ENCODE results near the gene FCGR1A. TPM values are rescaled to one million over a fixed set of nuclear protein-coding genes. Genes with fewer than 3 reads are reported as not detected.
"Not testable (repeated sequence)": the region's sequence is repeated elsewhere in the genome, so short reads cannot be mapped to it uniquely, and the experiment has no call there.

Gene FCGR1A
- total RNA-seq, 2 experiments from 2014 or later, result not detected

- BruUV-seq (replicated peaks); H3K4me2 ChIP-seq (ENCODE audit: low read length); DNase-seq (ENCODE audit: low spot score); CTCF ChIA-PET (ENCODE audit: unreplicated experiment); H3K9me3 ChIP-seq (ENCODE audit: low read length); intact Hi-C loops (cut with micrococcal nuclease; ENCODE audit: unreplicated experiment); H3K4me1 ChIP-seq (ENCODE audit: insufficient read depth, low read length, poor library complexity, severe bottlenecking); H3K4me3 ChIP-seq (ENCODE audit: low read depth, low read length, poor library complexity, severe bottlenecking); H3K9me2 ChIP-seq (ENCODE audit: insufficient read depth, low read length); H2AFZ ChIP-seq (ENCODE audit: low read length); H3K79me2 ChIP-seq (ENCODE audit: insufficient read depth, low read depth, low read length); H3K27ac ChIP-seq (ENCODE audit: low read depth, low read length, poor library complexity, severe bottlenecking); H4K20me1 ChIP-seq (ENCODE audit: insufficient read depth, low read length); H3K36me3 ChIP-seq (ENCODE audit: insufficient read depth, low read length); POLR2A ChIA-PET: not testable (repeated sequence)
These were observed 27.2 kb upstream of the FCGR1A start for GRCh38 chr1:149755294-149755693.

- H3K79me2 ChIP-seq (ENCODE audit: insufficient read depth, low read depth, low read length); H3K27ac ChIP-seq (ENCODE audit: low read depth, low read length, poor library complexity, severe bottlenecking); H3K4me2 ChIP-seq (ENCODE audit: low read length); H4K20me1 ChIP-seq (ENCODE audit: insufficient read depth, low read length); H3K4me3 ChIP-seq (ENCODE audit: low read depth, low read length, poor library complexity, severe bottlenecking); intact Hi-C loops (cut with micrococcal nuclease; ENCODE audit: unreplicated experiment); H3K9me2 ChIP-seq (ENCODE audit: insufficient read depth, low read length); H3K9me3 ChIP-seq (ENCODE audit: low read length); H2AFZ ChIP-seq (ENCODE audit: low read length); BruUV-seq (replicated peaks); POLR2A ChIA-PET; H3K4me1 ChIP-seq (ENCODE audit: insufficient read depth, low read length, poor library complexity, severe bottlenecking); H3K36me3 ChIP-seq (ENCODE audit: insufficient read depth, low read length); DNase-seq (ENCODE audit: low spot score); CTCF ChIA-PET (ENCODE audit: unreplicated experiment): not testable (repeated sequence)
These were observed 20.2 kb upstream of the FCGR1A start for GRCh38 chr1:149762294-149762693.

DNA sequence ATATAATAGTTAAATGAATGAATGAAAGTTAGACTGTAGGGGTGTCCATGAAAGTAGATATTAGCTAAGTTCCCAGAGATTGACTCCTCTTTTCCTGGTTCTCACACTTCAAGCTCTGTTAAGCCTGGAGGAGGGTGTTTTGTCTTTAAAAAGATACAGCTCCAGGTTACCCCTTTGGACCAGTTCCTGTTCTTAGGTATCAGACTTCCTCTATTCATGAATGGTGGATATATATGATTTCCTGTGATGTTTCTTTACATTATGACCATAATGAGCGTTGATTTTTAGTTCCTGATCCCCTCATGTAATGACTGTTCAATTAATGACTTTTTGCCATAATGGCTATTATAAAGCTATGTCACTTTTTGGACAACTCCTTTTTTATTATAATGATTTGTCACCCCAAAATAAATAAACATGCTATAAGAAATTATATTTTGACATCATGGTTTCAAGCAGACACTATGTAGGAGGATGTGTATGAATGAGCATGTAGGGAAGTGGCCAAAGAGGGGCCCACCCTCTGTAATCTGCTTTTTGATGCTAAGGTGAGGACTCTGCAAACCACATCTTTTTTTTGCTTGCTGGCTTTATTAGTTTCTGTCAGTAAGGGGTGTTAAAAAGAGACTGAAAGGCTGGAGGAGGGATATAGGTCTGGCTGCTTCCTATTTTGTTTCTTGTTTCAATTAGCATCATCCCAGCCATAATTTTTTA is 18.2 kb upstream of the FCGR1A start:
- H3K79me2 ChIP-seq (ENCODE audit: insufficient read depth, low read depth, low read length); CTCF ChIA-PET (ENCODE audit: unreplicated experiment); H3K4me2 ChIP-seq (ENCODE audit: low read length); BruUV-seq (replicated peaks); POLR2A ChIA-PET; DNase-seq (ENCODE audit: low spot score); H3K9me2 ChIP-seq (ENCODE audit: insufficient read depth, low read length); intact Hi-C loops (cut with micrococcal nuclease; ENCODE audit: unreplicated experiment); H2AFZ ChIP-seq (ENCODE audit: low read length); H3K4me1 ChIP-seq (ENCODE audit: insufficient read depth, low read length, poor library complexity, severe bottlenecking); H3K9me3 ChIP-seq (ENCODE audit: low read length); H3K4me3 ChIP-seq (ENCODE audit: low read depth, low read length, poor library complexity, severe bottlenecking); H3K27ac ChIP-seq (ENCODE audit: low read depth, low read length, poor library complexity, severe bottlenecking); H4K20me1 ChIP-seq (ENCODE audit: insufficient read depth, low read length); H3K36me3 ChIP-seq (ENCODE audit: insufficient read depth, low read length): not testable (repeated sequence)

GRCh38 chr1:149766241-149766640 is 16.3 kb upstream of the FCGR1A start:
- intact Hi-C loops (cut with micrococcal nuclease; ENCODE audit: unreplicated experiment); H3K9me2 ChIP-seq (ENCODE audit: insufficient read depth, low read length); H2AFZ ChIP-seq (ENCODE audit: low read length); H3K27ac ChIP-seq (ENCODE audit: low read depth, low read length, poor library complexity, severe bottlenecking); DNase-seq (ENCODE audit: low spot score); BruUV-seq (replicated peaks); H3K36me3 ChIP-seq (ENCODE audit: insufficient read depth, low read length); CTCF ChIA-PET (ENCODE audit: unreplicated experiment); POLR2A ChIA-PET; H4K20me1 ChIP-seq (ENCODE audit: insufficient read depth, low read length); H3K79me2 ChIP-seq (ENCODE audit: insufficient read depth, low read depth, low read length); H3K9me3 ChIP-seq (ENCODE audit: low read length); H3K4me3 ChIP-seq (ENCODE audit: low read depth, low read length, poor library complexity, severe bottlenecking); H3K4me1 ChIP-seq (ENCODE audit: insufficient read depth, low read length, poor library complexity, severe bottlenecking); H3K4me2 ChIP-seq (ENCODE audit: low read length): not testable (repeated sequence)

GRCh38 chr1:149769216-149769615 is 13.3 kb upstream of the FCGR1A start:
- H3K9me2 ChIP-seq (ENCODE audit: insufficient read depth, low read length); H2AFZ ChIP-seq (ENCODE audit: low read length); H3K4me2 ChIP-seq (ENCODE audit: low read length); BruUV-seq (replicated peaks); H3K79me2 ChIP-seq (ENCODE audit: insufficient read depth, low read depth, low read length); H3K36me3 ChIP-seq (ENCODE audit: insufficient read depth, low read length); H4K20me1 ChIP-seq (ENCODE audit: insufficient read depth, low read length); H3K4me3 ChIP-seq (ENCODE audit: low read depth, low read length, poor library complexity, severe bottlenecking); H3K27ac ChIP-seq (ENCODE audit: low read depth, low read length, poor library complexity, severe bottlenecking); intact Hi-C loops (cut with micrococcal nuclease; ENCODE audit: unreplicated experiment); DNase-seq (ENCODE audit: low spot score); H3K9me3 ChIP-seq (ENCODE audit: low read length); H3K4me1 ChIP-seq (ENCODE audit: insufficient read depth, low read length, poor library complexity, severe bottlenecking); POLR2A ChIA-PET; CTCF ChIA-PET (ENCODE audit: unreplicated experiment): not testable (repeated sequence)

- H3K9me3 ChIP-seq (ENCODE audit: low read length); H3K4me2 ChIP-seq (ENCODE audit: low read length); H4K20me1 ChIP-seq (ENCODE audit: insufficient read depth, low read length); DNase-seq (ENCODE audit: low spot score); H3K79me2 ChIP-seq (ENCODE audit: insufficient read depth, low read depth, low read length); BruUV-seq (replicated peaks); H3K27ac ChIP-seq (ENCODE audit: low read depth, low read length, poor library complexity, severe bottlenecking); intact Hi-C loops (cut with micrococcal nuclease; ENCODE audit: unreplicated experiment); H3K4me1 ChIP-seq (ENCODE audit: insufficient read depth, low read length, poor library complexity, severe bottlenecking); H3K36me3 ChIP-seq (ENCODE audit: insufficient read depth, low read length); H3K4me3 ChIP-seq (ENCODE audit: low read depth, low read length, poor library complexity, severe bottlenecking); H2AFZ ChIP-seq (ENCODE audit: low read length); CTCF ChIA-PET (ENCODE audit: unreplicated experiment); POLR2A ChIA-PET; H3K9me2 ChIP-seq (ENCODE audit: insufficient read depth, low read length): not testable (repeated sequence)
These were observed 11.8 kb upstream of the FCGR1A start for GRCh38 chr1:149770661-149771060.
